ENCODE results near the gene ACP7. TPM values are rescaled to one million over a fixed set of nuclear protein-coding genes. Genes with fewer than 3 reads are reported as not detected.

ACP7 gene
- total RNA-seq, 4 donors from 2014 or later = 20.8 to 46.5 (median 29.0) TPM

DNA sequence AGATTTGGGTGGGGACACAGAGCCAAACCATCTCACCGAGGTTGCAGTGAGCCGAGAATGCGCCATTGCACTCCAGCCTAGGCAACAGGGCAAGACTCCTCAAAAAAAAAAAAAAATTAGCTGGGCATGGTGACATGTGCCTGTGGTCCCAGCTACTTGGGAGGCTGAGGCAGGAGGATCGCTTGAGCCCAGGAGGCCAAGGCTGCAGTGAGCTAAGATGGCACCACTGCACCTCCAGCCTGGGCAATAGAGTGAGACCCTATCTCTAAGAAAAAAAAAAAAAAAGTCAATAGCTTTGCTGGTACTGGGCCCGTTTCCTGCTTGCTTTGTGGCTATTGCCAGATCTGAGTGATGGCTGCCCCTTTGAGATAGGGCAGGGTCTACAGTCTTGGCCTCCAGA, 13.1 kb downstream of the ACP7 start:
- intact Hi-C loops (cut with DNase I; ENCODE audit: low total_unique reads) = no loop called here
- 60 to 90% methylated on average over 5 of the region's 5 CpGs for WGBS, 2 donors
- no peak for TF ChIP-seq POLR2A (IDR thresholded peaks at IDR 0.05)
- TF ChIP-seq, protein P1, sequence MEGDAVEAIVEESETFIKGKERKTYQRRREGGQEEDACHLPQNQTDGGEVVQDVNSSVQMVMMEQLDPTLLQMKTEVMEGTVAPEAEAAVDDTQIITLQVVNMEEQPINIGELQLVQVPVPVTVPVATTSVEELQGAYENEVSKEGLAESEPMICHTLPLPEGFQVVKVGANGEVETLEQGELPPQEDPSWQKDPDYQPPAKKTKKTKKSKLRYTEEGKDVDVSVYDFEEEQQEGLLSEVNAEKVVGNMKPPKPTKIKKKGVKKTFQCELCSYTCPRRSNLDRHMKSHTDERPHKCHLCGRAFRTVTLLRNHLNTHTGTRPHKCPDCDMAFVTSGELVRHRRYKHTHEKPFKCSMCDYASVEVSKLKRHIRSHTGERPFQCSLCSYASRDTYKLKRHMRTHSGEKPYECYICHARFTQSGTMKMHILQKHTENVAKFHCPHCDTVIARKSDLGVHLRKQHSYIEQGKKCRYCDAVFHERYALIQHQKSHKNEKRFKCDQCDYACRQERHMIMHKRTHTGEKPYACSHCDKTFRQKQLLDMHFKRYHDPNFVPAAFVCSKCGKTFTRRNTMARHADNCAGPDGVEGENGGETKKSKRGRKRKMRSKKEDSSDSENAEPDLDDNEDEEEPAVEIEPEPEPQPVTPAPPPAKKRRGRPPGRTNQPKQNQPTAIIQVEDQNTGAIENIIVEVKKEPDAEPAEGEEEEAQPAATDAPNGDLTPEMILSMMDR (IDR thresholded peaks at IDR 0.05) = no peak
- DNase-seq (ENCODE audit: low spot score in 2 of 2) = no peak
- no peak overlapping the region for H3K4me3 ChIP-seq (ENCODE audit: low read depth, poor library complexity, severe bottlenecking)

DNA sequence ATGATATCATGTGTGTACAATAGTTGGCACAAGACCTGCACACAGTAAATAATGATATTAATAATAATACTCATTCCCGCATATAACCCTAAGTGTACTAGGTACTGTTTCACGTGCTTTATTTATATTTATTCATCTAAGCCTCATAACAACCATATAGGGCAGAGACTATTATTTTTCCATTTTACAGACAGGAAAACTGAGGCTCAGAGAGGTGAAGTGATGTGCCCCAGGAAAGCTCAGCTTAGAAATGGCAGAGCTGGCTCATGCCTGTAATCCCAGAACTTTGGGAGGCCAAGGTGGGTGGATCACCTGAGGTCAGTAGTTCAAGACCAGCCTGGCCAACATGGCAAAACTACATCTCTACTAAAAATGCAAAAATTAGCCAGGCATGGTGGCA, 13.6 kb downstream of the ACP7 start:
- intact Hi-C loops (cut with DNase I; ENCODE audit: low total_unique reads) = no loop called here
- WGBS, 2 donors = 74 to 82% methylated on average over 2 of the region's 2 CpGs
- DNase-seq (ENCODE audit: low spot score in 2 of 2) = no peak
- TF ChIP-seq, protein P1 (IDR thresholded peaks at IDR 0.05) = no peak
- TF ChIP-seq POLR2A (IDR thresholded peaks at IDR 0.05) = no peak
- no peak overlapping the region for H3K4me3 ChIP-seq (ENCODE audit: low read depth, poor library complexity, severe bottlenecking)

DNA sequence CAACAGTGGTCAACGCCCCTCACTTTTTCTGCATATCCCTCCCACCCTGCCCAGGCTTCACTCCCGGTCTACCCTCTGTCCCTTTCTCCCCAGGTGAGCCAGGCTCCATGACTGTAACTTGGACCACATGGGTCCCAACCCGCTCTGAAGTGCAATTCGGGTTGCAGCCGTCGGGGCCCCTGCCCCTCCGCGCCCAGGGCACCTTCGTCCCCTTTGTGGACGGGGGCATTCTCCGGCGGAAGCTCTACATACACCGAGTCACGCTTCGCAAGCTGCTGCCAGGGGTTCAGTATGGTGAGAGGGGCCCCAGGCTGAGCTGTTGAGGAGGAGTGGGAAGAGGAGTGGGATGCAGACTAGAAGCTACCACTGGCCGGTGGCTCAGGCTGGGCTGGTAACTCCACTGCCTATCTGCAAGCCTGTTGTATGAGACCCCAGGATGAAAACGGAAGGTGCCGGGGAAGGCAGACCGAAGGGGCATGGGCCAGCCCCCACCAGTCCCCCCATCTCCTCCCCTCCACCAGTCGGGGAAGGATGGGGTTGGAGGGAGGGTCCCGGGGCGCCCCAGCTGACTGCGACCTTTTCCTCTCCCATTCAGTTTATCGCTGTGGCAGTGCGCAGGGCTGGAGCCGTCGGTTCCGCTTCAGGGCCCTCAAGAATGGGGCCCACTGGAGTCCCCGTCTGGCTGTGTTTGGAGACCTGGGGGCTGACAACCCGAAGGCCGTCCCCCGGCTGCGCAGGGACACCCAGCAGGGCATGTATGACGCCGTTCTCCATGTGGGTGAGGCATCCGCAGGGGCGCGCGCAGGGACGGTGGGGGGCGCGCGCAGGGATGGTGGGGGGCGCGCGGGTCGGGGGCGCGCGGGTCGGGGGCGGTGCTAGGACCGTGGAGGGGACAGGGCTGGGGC, 14.4 kb downstream of the ACP7 start:
- H3K4me3 ChIP-seq (ENCODE audit: low read depth, poor library complexity, severe bottlenecking) = no peak overlapping the region
- TF ChIP-seq POLR2A (IDR thresholded peaks at IDR 0.05) = no peak
- TF ChIP-seq, protein P1 (IDR thresholded peaks at IDR 0.05) = no peak
- DNase-seq (ENCODE audit: low spot score in 2 of 2) = no peak
- WGBS, 2 donors = 21 to 25% methylated on average over 45 to 50 of the region's 53 CpGs
- intact Hi-C loops (cut with DNase I; ENCODE audit: low total_unique reads) = no loop called here

DNA sequence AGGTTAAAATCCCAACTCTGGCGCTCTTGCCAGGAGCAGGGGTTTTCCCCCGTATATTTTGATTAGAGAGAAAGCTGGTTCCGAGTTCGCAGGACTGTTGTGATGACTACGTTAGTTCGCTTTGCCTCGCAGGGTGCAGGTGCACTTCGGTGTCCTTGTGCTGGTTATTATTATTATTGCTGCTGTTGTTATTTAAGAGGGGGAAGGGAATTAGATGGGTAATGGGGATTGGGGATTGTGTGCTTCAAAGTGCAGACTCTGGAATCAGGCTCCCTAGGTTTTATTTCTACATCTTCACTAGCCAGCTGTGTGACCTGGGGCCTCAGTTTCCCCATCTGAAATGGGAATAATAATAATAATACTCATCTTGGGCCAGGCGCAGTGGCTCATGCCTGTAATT, 15.2 kb downstream of the ACP7 start:
- TF ChIP-seq, protein P1 (IDR thresholded peaks at IDR 0.05) = no peak
- TF ChIP-seq POLR2A (IDR thresholded peaks at IDR 0.05) = no peak
- 27 to 32% methylated on average over 9 of the region's 9 CpGs for WGBS, 2 donors
- intact Hi-C loops (cut with DNase I; ENCODE audit: low total_unique reads) = no loop called here

DNA sequence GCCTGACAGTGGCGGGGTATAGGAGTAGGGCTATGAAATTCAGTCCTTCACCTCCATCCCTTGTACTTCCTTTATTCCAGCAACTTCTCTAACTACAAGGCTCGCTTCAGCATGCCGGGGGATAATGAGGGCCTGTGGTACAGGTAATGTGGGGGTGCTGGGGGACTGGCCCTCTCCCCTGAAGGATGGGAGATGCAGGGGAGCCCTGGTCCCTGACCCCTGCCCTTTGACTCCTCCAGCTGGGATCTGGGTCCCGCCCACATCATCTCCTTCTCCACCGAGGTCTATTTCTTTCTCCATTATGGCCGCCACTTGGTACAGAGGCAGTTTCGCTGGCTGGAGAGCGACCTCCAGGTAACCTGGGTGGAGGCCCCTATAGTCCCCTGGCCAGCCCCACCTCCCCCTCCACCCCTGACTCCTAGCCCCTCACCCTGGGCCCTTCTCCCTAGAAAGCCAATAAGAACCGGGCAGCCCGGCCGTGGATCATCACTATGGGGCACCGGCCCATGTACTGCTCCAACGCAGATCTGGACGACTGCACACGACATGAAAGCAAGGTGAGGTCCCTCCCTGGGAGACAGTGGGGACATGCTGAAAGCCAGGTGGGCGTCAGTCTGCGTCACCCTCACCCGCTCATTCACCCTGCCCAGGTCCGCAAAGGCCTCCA, 16.5 kb downstream of the ACP7 start:
- DNase-seq (ENCODE audit: low spot score in 2 of 2) = no peak
- WGBS, 2 donors = 90 to 91% methylated on average over 19 of the region's 19 CpGs
- no peak for TF ChIP-seq POLR2A (IDR thresholded peaks at IDR 0.05)
- TF ChIP-seq, protein P1 (IDR thresholded peaks at IDR 0.05) = no peak
- no peak overlapping the region for H3K4me3 ChIP-seq (ENCODE audit: low read depth, poor library complexity, severe bottlenecking)
- intact Hi-C loops (cut with DNase I; ENCODE audit: low total_unique reads) = no loop called here

More for the DNA sequence above, 15.2 kb downstream of the ACP7 start:
- no peak for DNase-seq (ENCODE audit: low spot score in 2 of 2)
- H3K4me3 ChIP-seq (ENCODE audit: low read depth, poor library complexity, severe bottlenecking) = no peak overlapping the region

Measured in lower leg skin (tissue), 4 donors.